ENCODE data around the gene UBLCP1. TPM values are rescaled to one million over a fixed set of nuclear protein-coding genes. Genes with fewer than 3 reads are reported as not detected.

UBLCP1 gene
- total and polyA plus RNA-seq, 2 donors from 2014 or later: 17.1 to 25.1 TPM

GRCh38 chr5:159313197-159313596 is 50.1 kb downstream of the UBLCP1 start:
- Histone ChIP-seq H3K9ac (ENCODE audit: low read length in 3 of 3) (no peak overlapping the region), H3K27me3 (ENCODE audit: control insufficient read depth, insufficient read depth, low read length) (no peaks in the 10 kb centered on the region), H3K36me3 (ENCODE audit: control insufficient read depth in 2 of 3, insufficient read depth in 3 of 3, low read length in 3 of 3) (no peaks in the 10 kb centered on the region), H3K4me1 (ENCODE audit: control insufficient read depth in 2 of 3, insufficient read depth in 2 of 3, low read depth in 1 of 3, low read length in 3 of 3) (peaks cover 0 to 5% (median 0%) of the 10 kb centered on the region in 3 donors), H3K4me3 (ENCODE audit: low read length in 3 of 3) (no peak overlapping the region), H3K9me3 (ENCODE audit: control insufficient read depth in 2 of 3, insufficient read depth in 1 of 3, low read length in 3 of 3) (no peaks in the 10 kb centered on the region), H3K27ac (ENCODE audit: low read depth in 2 of 2, low read length in 2 of 2) (no peak overlapping the region)
- DNase-seq (no peak), FAIRE-seq (no peak)
- intact Hi-C loops (cut with DNase I): no loop called here
- TF ChIP-seq CTCF (IDR thresholded peaks at IDR 0.05; ENCODE audit: borderline replicate concordance, extremely low read depth, insufficient read depth): no peak

GRCh38 chr5:159316519-159317383 is 53.7 kb downstream of the UBLCP1 start:
- intact Hi-C loops (cut with DNase I): no loop called here
- Histone ChIP-seq H3K4me1 (ENCODE audit: control insufficient read depth in 2 of 3, insufficient read depth in 2 of 3, low read depth in 1 of 3, low read length in 3 of 3) (no peaks in the 10 kb centered on the region), H3K9me3 (ENCODE audit: control insufficient read depth in 2 of 3, insufficient read depth in 1 of 3, low read length in 3 of 3) (no peaks in the 10 kb centered on the region), H3K9ac (ENCODE audit: low read length in 3 of 3) (no peak overlapping the region), H3K4me3 (ENCODE audit: low read length in 3 of 3) (no peak overlapping the region), H3K27ac (ENCODE audit: low read depth in 2 of 2, low read length in 2 of 2) (no peak overlapping the region), H3K27me3 (ENCODE audit: control insufficient read depth, insufficient read depth, low read length) (no peaks in the 10 kb centered on the region), H3K36me3 (ENCODE audit: control insufficient read depth in 2 of 3, insufficient read depth in 3 of 3, low read length in 3 of 3) (no peaks in the 10 kb centered on the region)
- peak in 4 of 5 donors; percentile 38 to 72 (median 51) for DNase-seq
- TF ChIP-seq CTCF (IDR thresholded peaks at IDR 0.05; ENCODE audit: borderline replicate concordance, extremely low read depth, insufficient read depth): peak; percentile 70
- no peak for FAIRE-seq

- no peak for TF ChIP-seq CTCF (IDR thresholded peaks at IDR 0.05; ENCODE audit: borderline replicate concordance, extremely low read depth, insufficient read depth)
- no peaks in the 10 kb centered on the region for H3K27me3 ChIP-seq (ENCODE audit: control insufficient read depth, insufficient read depth, low read length)
- no peak for FAIRE-seq
- DNase-seq: no peak
- H3K4me3 ChIP-seq (ENCODE audit: low read length in 3 of 3): no peak overlapping the region
- H3K9ac ChIP-seq (ENCODE audit: low read length in 3 of 3): no peak overlapping the region
- H3K36me3 ChIP-seq (ENCODE audit: control insufficient read depth in 2 of 3, insufficient read depth in 3 of 3, low read length in 3 of 3): no peaks in the 10 kb centered on the region
- H3K4me1 ChIP-seq (ENCODE audit: control insufficient read depth in 2 of 3, insufficient read depth in 2 of 3, low read depth in 1 of 3, low read length in 3 of 3): no peaks in the 10 kb centered on the region
- no peaks in the 10 kb centered on the region for H3K9me3 ChIP-seq (ENCODE audit: control insufficient read depth in 2 of 3, insufficient read depth in 1 of 3, low read length in 3 of 3)
- no peak overlapping the region for H3K27ac ChIP-seq (ENCODE audit: low read depth in 2 of 2, low read length in 2 of 2)
- intact Hi-C loops (cut with DNase I): no loop called here
Observed at GRCh38 chr5:159317849-159318248, 54.8 kb downstream of the UBLCP1 start.
